Midbrain (tissue), 1 donor: ENCODE results near the gene VSTM5.
"Not testable (repeated sequence)": the region's sequence is repeated elsewhere in the genome, so short reads cannot be mapped to it uniquely, and the experiment has no call there.

Source experiments
- DNase-seq: peaks from one replicate; lab custom pipeline; 2025; lab: John Stamatoyannopoulos, UW

VSTM5 gene

DNA sequence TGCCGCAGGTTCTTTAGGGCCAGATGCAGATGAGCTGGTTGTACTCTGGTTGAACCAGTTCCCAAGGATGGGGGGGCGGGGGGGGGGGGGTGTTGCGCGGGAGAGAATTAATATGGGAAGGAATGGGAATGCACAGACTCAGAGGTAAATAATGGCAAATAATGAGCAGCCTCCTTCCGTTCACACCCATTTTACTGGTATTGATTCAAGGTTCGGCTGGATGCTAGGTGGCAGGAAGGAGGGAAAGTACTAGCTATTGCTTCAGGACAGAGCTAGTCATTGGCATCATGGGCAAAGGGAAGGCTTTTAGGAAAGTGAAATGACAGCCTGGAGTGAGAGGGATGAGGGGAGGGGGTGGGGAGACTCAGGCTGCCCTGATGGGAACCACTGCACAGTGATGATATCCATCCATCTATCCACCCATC lies at the start of gene VSTM5:
Gene VSTM5 (minus strand): TSS at position 25 of the 425 bp plus-strand sequence. CDS start 116 bp downstream, outside the sequence.
- DNase-seq, result no peak

- DNase-seq, result peak; percentile 42
Measured at GRCh38 chr11:93895106-93895862, 44.9 kb upstream of the VSTM5 start.

DNA sequence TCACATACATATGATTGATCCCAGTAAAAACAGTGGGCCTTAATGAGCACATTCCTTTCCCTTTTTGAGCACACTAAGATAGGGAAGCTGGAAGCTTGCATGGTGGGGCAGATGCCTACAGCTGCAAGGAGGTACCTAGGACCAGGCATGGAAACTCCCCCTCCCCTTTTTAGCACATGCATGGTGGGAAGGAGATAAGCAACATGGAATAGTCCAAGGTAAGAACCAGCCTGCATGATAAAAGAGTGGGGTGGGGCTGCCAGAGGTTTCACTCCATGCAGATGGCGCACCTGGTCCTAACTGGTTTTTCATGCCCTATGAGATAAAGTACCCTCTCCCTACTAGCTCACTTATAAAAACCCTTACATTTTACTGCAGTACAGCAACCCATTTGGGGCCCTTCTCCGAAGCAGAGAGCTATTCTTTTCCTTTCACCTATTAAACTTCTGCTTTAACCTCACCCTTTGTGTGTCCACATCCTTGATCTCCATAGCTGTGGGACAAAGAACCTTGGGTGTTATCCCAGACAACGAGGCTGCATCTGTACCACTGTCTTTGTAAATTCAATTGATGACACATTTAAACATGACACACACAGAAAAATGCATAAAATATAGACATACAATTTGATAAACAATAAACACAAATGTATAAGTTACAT lies 40.1 kb upstream of the VSTM5 start:
- no peak for DNase-seq

DNA sequence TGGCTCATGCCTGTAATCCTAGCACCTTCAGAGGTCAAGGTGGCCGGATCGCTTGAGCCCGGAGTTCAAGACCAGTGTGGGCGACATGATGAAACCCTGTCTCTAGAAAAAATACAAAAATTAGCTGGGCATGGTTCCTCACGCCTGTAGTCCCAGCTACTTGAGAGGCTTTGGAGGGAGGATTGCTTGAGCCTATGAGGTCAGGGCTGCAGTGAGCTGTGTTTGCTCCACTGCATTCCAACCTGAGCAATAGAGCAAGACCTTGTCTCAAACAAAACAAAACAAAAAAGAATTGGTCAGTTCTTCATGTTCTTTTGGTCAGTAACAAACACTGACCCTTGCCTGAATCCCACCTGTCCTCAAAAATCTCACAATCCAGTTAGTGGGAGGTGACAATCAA lies 36.7 kb upstream of the VSTM5 start:
- no peak for DNase-seq

- not testable (repeated sequence) for DNase-seq
Measured at GRCh38 chr11:93879114-93879513, 28.7 kb upstream of the VSTM5 start.

DNA sequence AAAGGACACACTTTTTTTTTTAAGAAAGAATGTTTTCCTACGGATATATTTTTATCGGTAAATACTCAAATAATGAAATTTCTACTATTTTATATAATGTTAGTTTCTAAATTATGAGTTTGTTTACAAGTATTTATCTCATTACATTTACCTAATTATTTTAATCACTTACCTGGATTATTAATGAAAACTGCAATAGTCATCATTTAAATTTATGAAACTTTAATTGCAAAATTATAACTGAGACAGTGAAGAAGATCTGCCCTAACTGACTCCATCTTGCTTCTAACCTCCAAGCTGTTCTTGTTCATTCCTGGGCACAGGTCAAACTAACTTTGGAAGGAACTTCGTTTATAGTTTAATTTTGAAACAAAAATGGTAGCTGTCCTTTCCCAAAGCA lies 25.2 kb upstream of the VSTM5 start:
- no peak for DNase-seq

- no peak for DNase-seq
Measured at GRCh38 chr11:93871526-93871925, 21.1 kb upstream of the VSTM5 start.

DNA sequence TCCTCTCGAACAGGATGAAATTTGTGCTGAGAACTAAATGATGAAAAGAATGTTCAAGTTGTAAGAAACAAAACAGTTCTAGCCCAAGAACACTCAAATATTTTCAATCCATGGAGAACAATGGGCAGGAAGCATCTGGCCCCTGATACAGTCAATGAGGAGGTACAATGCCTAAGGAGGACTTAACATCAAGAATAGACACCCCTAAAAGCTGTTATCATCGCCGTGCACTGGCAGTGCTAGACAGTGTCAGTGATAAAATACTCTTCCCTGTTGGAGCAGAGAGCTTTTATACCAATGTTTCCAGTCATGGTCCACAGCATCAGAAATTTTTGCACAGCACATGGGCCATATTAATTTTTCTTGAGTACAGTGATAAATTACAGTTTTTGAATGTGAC lies 20.2 kb upstream of the VSTM5 start:
- no peak for DNase-seq

DNA sequence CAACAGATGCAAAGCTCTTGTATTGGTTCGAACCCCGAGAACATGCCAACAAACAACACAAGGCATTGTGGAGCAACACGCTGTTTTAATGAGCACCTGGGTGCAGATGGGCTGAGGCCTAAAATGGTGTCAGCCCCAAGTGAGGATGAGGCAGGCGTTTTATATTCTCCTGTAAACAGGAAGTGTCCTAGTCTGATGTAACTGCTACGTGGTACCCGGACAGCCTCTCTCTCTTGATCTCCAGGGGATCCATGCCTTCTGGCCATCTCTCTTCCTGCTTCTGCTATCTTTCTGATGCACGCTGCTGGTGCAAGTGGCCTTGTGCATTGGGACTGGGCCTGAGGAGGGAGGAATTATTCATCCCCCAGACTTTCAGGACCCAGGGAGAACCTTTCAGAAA lies 19.4 kb upstream of the VSTM5 start:
- no peak for DNase-seq

DNA sequence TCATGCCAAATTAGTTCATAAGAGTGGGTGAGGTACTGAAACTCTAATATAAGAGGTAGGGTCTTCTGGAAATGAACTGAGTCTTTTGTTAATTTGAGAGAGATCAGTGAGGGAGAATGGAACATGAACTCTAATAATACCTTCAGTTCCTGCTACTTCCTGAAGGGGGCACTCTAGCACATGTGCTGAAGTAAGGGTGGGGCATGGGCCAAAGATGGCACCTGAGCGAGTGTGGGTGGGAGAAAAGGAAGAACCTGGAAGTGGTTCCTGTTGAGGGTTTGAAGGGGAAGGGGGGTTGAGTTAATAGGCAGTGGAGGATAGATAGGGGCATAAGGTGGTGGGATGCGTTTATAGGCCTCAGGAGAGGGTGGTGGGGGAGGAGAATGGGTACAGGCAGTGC lies 18.0 kb upstream of the VSTM5 start:
- not testable (repeated sequence) for DNase-seq

- DNase-seq, result no peak
Measured at GRCh38 chr11:93861808-93862207, 11.4 kb upstream of the VSTM5 start.

GRCh38 chr11:93858121-93858775 lies 7.8 kb upstream of the VSTM5 start:
- no peak for DNase-seq

DNA sequence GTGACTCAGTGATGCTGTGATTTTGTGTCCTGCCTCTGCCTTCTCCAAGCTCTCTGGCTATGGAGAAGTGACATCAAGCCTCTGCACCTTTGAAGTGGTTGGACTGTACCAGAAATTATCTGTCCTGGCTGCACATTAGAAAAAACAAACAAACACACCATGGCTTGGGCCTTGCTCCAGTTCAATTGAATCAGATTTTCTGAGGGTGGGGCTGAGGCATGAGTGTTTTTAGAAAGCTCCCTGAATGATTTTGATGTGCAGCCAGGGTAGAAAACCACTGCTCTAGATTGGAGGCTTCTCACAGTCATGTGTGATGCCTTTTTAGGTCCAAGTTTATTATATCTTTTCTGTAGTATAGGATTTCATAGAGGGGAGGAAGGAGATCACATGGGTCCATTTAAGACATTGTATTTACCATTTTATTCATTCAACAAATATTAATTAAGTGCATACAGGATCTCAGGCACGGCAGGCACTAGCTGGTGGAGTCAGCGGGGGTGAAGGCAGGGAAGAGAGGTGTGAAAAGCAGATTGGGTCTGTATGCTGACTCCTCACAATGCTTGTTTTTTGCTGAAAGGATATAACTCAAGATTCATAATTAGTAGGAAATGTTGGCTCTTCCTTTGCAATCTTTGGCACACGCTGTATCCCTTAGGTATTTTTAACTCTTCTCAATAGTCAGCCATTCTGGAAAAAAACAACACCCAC lies 7.1 kb upstream of the VSTM5 start:
- DNase-seq, result no peak

- no peak for DNase-seq
Measured at GRCh38 chr11:93852242-93852641, 1.8 kb upstream of the VSTM5 start.

GRCh38 chr11:93849751-93850593 lies 446 bp downstream of the VSTM5 start:
- DNase-seq, result no peak

DNA sequence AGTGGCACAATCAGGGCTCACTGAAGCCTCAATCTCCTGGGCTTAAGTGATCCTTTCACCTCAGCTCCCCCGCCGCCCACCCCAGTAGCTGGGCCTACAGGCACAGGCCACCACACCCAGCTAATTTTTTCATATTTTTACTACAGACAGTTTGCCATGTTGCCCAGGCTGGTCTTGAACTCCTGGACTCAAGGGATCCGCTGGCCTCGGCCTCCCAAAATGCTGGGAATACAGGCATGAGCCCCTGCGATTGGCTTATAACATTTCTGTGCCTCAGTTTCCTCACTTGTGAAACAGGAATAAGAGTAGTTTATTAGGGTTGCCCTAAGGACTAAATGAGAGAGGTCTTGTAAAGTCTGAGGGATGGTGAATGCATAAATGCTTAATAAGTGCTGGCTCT lies 1.2 kb downstream of the VSTM5 start:
- DNase-seq, result no peak

DNA sequence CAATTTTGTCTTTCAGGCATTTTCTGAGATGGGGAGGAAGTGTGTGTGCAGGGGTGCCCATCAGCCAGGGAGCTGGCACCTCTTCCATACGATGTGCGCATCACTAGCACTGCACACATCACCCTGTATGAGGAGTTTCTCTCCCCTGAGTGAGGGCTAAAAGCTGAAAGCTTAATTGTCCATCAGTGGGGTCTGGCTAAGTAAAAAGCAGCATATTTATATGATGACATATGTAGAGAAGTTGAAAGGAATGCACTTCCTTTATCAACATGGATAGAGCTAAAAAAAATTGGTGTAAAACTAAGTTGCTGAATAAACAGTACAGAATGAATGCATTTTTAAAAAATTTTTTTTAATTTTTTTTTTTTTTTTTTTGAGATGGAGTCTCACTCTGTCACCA lies 4.0 kb downstream of the VSTM5 start:
- no peak for DNase-seq

- DNase-seq, result no peak
Measured at GRCh38 chr11:93845181-93846092, 5.0 kb downstream of the VSTM5 start.

DNA sequence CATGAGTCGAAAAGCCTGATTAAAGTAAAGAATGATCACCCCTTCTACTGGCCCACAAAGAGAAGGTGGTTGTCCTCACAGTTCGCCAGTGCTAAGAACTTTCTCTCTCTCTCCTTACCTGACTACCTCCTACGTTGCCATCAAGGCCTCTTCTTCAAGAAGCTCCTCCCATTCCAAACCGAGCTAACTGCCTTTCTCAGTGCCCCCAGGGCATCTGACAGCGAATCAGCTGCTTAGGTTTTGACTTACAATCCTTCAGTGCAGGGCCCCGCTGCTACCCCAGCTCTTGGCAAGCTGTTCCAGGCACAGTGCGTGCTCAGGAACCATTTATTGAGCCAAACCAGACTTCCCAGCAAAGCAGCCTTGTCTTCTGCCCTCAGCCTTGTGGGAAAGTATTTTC lies 5.8 kb downstream of the VSTM5 start:
- no peak for DNase-seq

- no peak for DNase-seq
Measured at GRCh38 chr11:93843906-93844305, 6.5 kb downstream of the VSTM5 start.
